Ammon's horn (tissue), 1 donor: ENCODE results near the gene FFAR3.

Experiments used
- DNase-seq: peaks from one replicate; pipeline ENCODE4 v3.0.0-alpha.2; 2016; ENCODE audit warnings: low spot score

FFAR3 gene

DNA sequence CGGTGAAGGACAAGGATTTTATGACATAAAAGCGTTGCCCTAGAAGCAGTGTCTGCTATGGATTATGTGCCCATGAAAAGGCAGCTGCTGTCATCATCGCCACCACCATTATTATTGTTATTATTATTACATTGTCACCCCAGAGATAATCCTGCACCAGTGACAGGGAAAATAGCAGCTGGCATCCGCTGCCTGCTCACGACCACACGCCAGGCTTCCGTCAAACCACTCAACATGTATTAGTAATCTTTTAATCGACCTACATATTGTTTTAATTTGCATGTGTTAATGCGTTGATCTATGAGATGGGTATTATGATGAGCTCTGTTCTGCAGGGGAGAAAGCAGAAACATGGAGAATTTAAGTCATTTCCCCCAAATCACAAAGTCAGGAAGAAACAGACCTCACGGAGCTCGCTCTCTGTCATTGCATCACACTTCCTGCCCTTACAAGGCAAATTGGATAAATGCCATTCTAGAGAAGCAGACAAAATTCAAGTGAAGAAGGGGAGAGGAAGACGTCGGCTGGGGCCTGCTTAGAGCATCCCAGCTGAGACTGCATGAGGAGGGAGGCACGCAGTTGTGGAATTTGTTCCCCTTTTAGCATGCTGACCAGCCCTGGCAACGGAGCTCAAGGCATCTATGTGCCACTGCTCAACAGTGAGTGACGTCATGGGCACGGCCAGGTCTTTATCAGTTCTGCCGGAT, at the start of gene FFAR3:
TSS of gene FFAR3 (plus strand) at position 594 of the 707 bp plus-strand sequence. CDS start 431 bp downstream, outside the sequence.
- DNase-seq = peak; percentile 68

- no peak for DNase-seq
These were observed 49.4 kb upstream of the FFAR3 start for GRCh38 chr19:35308910-35309309.

- DNase-seq = no peak
These were observed 48.6 kb upstream of the FFAR3 start for GRCh38 chr19:35309481-35310279.

GRCh38 chr19:35310331-35310730, 47.9 kb upstream of the FFAR3 start:
- DNase-seq = no peak

- no peak for DNase-seq
These were observed 47.3 kb upstream of the FFAR3 start for GRCh38 chr19:35310811-35311465.

- no peak for DNase-seq
These were observed 46.2 kb upstream of the FFAR3 start for GRCh38 chr19:35311901-35312665.

DNA sequence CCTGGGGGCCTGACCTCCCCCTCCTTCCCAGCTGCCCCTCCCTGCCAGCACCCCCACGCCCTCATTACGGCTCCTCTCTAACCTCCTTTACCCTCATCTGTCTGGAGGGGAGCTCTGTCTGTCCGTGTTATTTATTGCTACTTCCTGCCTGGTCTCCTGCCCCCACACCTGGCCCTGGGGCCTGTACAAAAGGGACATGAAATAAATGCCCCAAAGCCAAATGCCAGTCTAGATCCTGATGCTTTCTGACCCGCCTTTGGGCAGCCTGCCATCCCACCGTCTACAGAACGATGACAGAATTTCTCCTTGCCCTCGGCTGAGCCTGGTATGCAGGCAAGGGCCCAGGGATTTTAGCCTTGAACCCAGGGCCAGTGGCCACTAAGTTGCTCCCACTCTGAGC, 44.7 kb upstream of the FFAR3 start:
- DNase-seq = no peak

DNA sequence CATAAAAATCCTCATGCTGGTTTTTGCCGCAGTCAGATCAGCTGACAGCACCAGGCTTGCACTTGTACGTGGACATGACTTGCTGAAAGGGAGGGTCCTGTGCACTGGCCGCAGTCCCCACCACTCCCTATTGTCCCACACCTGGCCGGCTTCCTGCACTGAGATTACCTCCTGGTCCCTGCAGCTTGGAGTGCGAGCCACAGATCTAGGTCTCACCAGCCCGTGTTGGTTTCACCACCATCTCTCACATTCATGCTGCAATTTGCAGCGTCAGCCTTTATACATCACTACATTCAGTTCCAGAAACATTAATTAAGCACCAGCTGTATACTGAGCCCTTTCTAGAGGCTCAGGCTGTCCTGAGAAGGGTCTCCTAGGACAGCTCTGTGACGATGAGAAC, 44.2 kb upstream of the FFAR3 start:
- no peak for DNase-seq

DNA sequence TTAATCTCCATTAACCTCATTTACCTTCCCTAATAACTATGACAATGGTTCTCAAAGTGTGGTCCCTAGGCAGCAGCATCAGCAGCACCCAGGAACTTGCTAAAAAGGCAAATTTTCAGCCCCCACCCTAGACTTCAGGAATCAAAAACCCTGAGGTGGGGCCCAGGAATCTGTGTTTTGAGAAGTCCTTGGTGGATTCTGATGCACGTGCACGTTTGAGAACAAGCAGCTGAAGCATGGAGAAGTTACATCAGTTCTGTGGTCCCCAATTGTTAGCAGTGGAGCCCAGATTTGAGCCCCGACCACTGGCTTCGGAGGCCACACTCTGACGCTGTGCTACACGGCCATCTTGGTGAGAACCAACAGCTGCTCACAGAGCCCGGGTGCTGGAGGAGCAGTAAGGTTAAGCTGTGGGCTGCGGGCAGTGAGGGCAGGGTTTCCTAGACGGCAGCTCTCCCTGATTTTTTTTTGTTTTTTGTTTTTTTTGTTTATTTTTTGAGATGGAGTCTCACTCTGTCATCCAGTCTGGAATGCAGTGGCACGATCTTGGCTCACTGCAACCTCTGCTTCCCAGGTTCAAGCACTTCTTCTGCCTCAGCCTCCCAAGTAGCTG, 43.3 kb upstream of the FFAR3 start:
- no peak for DNase-seq

GRCh38 chr19:35315883-35316282, 42.4 kb upstream of the FFAR3 start:
- DNase-seq = no peak

GRCh38 chr19:35316560-35316959, 41.7 kb upstream of the FFAR3 start:
- DNase-seq = no peak

DNA sequence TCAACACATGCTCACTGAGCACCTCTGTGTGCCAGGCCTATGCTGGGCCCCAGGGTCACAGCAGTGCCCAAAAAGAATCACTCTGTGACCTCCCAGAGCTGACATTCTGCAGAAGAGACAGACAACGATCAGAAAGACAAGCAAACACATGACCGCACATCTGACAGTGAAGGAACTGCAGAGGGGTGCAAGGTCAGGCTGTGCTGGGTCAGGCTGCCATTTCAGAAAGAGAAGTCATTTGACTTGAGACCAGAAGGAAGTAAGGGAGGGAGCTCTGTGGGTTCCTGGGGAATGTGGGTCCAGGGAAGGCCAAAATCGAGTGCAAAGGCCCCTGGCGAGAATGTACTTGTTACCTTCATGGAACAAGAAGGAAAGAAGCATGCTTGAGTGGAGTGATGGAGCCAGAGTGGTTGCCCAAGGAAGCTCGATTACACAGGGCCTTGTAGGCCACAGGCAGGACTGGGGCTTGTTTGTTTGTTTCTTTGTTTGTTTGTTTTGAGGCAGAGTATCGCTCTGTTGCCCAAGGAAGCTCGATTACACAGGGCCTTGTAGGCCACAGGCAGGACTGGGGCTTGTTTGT, 40.7 kb upstream of the FFAR3 start:
- no peak for DNase-seq

DNA sequence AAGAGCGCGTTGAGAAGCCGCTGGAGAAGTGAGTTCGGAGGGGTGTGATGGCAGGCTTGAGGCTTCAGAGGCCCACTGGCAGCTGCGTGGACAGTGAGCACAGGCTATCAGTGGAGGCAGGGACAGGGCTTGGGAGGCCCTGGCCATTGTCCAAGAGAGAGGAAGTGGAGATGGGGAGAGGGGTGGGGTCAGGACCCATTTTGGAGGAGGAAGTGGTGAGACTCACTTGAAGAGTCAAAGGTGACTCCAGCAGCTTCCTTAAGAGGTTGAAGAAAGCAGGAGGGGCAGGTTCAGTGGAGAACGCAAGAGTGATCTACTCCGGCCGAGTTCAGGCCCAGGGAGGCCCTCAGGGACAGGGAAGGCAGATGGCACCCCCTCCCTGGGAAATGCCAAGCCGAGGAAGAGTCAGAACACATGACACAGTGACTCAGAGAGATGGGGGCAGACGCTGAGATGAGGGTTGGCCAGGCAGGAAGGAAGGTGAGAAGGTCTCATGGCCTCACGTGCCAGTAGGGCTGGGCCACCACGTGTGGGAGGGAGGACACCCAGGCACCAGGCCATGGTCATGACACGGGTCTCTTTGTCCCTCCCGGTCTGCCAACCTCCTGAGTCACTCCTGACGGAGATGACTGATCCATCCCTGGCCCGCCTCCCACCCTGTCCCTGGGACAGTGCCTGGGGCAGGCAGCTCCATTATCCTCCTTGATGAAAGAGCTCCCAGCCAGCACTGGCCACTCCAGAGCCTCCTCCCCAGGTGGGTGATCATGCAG, 39.4 kb upstream of the FFAR3 start:
- peak; percentile 81 for DNase-seq

DNA sequence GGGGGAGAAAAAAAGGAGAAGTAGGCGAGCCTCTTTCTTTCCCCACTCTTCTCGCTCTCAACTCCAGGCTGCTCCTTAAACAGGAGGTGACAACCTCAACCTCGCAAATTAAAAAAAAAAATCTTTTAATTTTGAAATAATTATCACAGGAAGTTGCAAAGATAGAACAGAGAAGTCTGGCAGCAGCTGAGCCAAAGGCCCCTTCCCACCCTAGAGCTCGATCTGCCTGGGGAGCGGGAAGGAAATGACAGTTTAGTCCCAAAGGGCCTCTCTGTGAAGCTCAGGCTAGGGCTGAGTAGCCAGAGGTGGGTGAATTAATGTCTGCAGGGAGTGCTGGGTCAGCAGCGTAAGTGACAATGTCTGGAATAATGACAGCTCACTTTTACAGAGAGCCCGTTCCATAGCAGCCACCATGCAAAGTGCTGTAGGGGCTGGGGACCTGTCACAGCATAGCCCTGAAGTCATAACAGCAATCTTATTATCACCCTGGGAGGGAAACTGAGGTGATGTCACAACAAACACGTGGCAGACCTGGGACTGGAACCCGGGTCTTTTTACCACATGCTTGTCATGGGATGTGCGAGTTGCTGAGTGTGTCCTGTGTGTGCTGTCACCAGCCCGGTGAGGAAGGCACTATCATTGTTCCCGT, 38.1 kb upstream of the FFAR3 start:
- no peak for DNase-seq

DNA sequence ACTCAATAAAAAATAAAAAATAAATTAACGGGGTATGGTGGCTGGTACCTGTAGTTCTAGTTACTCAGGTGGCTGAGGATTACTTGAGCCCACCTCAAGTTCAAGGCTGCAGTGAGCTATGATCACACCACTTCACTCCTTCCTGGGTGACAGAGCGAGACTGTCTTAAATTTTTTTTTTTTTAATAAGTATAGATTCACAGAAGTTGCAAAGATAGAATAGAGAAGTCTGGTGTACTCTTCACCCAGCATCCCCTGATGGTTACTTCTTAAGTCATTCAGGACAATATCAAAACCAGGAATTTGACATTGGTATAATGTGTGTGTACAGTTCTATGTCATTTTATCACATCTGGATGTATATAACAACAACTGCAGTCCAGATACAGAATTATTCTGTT, 37.0 kb upstream of the FFAR3 start:
- no peak for DNase-seq

DNA sequence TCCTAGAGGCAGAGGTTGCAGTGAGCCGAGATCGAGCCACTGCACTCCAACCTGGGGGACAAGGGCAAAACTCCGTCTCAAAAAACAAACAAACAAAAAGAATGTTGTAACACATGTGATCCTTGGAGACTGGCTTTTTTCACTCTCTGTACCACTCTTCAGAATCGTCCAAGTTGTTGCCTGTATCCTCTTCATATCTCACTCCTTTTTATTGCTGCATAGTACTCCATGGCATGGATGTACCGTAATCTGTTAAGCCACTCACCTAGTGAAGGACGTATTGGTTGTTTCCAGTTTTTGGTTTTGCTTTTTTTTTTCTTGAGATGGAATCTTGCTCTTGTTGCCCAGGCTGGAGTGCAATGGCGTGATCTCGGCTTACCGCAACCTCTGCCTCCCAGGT, 36.2 kb upstream of the FFAR3 start:
- DNase-seq = no peak

- no peak for DNase-seq
These were observed 30.6 kb upstream of the FFAR3 start for GRCh38 chr19:35327642-35328041.

DNA sequence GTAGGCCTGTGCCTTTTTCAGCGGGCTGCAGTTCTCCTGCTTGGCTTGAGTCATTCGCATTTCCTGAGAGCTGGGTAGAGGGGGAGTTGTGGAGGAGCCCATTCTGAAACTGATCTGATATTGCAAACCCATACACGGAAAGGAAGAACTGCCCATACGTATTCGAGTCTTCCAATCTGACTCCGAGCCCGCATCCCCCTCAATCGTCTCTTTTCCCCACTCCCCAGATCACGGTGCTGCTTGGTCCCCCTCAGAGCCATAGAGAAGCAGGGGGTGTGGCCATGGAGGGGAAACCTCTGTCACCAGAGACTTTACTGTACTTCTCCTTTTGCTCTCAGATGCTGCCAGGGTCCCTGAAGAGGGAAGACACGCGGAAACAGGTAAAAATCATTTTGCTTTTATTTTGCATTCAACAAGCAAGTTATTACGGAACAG, 29.4 kb upstream of the FFAR3 start, which contains the start of gene CD22:
TSS of gene CD22 (plus strand) at position 337 of the 435 bp plus-strand sequence. CDS start 2,854 bp downstream, outside the sequence.
- DNase-seq = no peak

GRCh38 chr19:35329323-35329722, 28.9 kb upstream of the FFAR3 start:
- DNase-seq = no peak

DNA sequence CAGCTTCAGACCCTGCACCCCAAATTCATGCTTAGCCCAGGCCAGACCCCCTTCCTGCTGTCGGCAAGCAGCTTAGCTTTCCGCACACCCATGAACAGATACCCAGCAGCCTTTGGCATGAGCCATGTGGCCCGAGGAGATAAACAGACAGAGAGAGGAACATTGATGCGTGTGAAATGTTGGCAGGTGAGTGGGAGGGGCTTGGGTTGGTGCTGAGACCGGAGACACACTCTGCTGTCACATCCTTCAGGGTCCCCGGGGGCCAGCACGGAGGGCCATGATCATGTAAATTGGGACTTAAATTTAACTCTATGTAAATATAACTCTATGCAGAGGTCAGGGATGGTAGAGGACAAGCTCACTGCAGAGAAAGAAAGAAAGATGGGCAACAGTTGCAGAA, 27.8 kb upstream of the FFAR3 start:
- no peak for DNase-seq
